Chondrocyte (in vitro differentiated cells): ENCODE results near the gene LRIT1. TPM values are rescaled to one million over a fixed set of nuclear protein-coding genes. Genes with fewer than 3 reads are reported as not detected.

Source experiments
- DNase-seq: peaks from one replicate; pipeline ENCODE4 v3.0.0; 2021; ENCODE audit warnings: mixed read lengths, low spot score
- H3K27ac Mint-ChIP-seq: one replicate; pipeline ENCODE4 v1.8.0; 2021; ENCODE audit warnings: mild to moderate bottlenecking, moderate library complexity, mixed read lengths; ENCODE audit not compliant: unreplicated experiment
- H3K27me3 Mint-ChIP-seq: 2 replicates; pipeline ENCODE4 v1.8.0; 2021; ENCODE audit warnings: low read depth, mixed read lengths
- H3K36me3 Mint-ChIP-seq: 2 replicates; pipeline ENCODE4 v1.8.0; 2021; ENCODE audit warnings: low read depth, mixed read lengths
- H3K4me1 Mint-ChIP-seq: 2 replicates; pipeline ENCODE4 v1.8.0; 2021; ENCODE audit warnings: low read depth, mild to moderate bottlenecking, mixed read lengths
- H3K4me3 Mint-ChIP-seq: one replicate; pipeline ENCODE4 v1.8.0; 2021; ENCODE audit warnings: mild to moderate bottlenecking, moderate library complexity, mixed read lengths; ENCODE audit not compliant: unreplicated experiment
- H3K9me3 Mint-ChIP-seq: 2 replicates; pipeline ENCODE4 v1.8.0; 2021; ENCODE audit warnings: low read depth, mixed read lengths
- total RNA-seq: library from RNA; stranded (reverse); gene quantifications from 3 replicates; pipeline ENCODE4 v1.2.1, GENCODE V29; 2021
- TF ChIP-seq, protein P1 (sequence below): fragments of 200-600 bp; sonication (generic); IDR thresholded peaks from 2 replicates; pipeline ENCODE4 v1.5.0; 2021; ENCODE audit warnings: antibody characterized with exemption, mild to moderate bottlenecking, moderate library complexity

Gene LRIT1
- total RNA-seq, 1 donor from 2014 or later: not detected

DNA sequence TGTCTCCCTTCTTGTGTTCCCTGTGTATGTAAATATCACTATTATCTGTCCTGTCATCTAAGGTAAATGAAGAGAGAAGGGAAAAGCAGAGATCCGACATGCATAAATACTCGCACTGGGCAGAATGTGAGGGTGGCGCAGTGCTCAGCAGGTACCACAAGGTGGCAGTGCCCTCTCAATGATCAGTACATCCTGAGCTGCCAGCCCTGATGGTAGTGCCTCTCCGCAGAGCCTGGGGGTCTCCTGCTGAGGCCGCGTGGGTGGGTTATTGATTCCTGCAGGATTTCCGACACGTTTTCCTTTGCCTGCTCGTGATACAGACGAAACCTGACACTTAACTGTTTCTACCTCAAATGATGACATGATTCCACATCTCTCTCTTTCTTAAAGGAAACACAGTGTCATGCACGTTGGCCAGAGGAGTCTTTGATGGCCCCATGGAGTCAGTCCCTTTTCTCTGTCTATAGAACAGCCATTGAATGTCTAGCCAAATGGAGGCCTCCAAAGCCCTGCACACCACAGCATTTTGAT, 23.3 kb upstream of the LRIT1 start:
- DNase-seq: no peak
- Mint-ChIP-seq H3K4me1 (peaks cover 5% of the 10 kb centered on the region), H3K36me3 (no peaks in the 10 kb centered on the region), H3K9me3 (no peaks in the 10 kb centered on the region), H3K4me3 (no peak overlapping the region), H3K27ac (no peak overlapping the region), H3K27me3 (peaks cover 19% of the 10 kb centered on the region)
- TF ChIP-seq, protein P1, sequence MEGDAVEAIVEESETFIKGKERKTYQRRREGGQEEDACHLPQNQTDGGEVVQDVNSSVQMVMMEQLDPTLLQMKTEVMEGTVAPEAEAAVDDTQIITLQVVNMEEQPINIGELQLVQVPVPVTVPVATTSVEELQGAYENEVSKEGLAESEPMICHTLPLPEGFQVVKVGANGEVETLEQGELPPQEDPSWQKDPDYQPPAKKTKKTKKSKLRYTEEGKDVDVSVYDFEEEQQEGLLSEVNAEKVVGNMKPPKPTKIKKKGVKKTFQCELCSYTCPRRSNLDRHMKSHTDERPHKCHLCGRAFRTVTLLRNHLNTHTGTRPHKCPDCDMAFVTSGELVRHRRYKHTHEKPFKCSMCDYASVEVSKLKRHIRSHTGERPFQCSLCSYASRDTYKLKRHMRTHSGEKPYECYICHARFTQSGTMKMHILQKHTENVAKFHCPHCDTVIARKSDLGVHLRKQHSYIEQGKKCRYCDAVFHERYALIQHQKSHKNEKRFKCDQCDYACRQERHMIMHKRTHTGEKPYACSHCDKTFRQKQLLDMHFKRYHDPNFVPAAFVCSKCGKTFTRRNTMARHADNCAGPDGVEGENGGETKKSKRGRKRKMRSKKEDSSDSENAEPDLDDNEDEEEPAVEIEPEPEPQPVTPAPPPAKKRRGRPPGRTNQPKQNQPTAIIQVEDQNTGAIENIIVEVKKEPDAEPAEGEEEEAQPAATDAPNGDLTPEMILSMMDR: peak; percentile 96

GRCh38 chr10:84263716-84264115, 22.4 kb upstream of the LRIT1 start:
- Mint-ChIP-seq H3K36me3 (no peaks in the 10 kb centered on the region), H3K4me1 (peaks cover 5% of the 10 kb centered on the region), H3K27me3 (peaks cover 20% of the 10 kb centered on the region), H3K9me3 (no peaks in the 10 kb centered on the region), H3K4me3 (no peak overlapping the region), H3K27ac (no peak overlapping the region)
- DNase-seq: no peak
- TF ChIP-seq, protein P1: no peak

- H3K27ac Mint-ChIP-seq: no peak overlapping the region
- H3K4me1 Mint-ChIP-seq: peaks cover 5% of the 10 kb centered on the region
- no peak for DNase-seq
- H3K4me3 Mint-ChIP-seq: no peak overlapping the region
- H3K36me3 Mint-ChIP-seq: no peaks in the 10 kb centered on the region
- H3K27me3 Mint-ChIP-seq: peaks cover 17% of the 10 kb centered on the region
- H3K9me3 Mint-ChIP-seq: no peaks in the 10 kb centered on the region
- TF ChIP-seq, protein P1: no peak
Observed at GRCh38 chr10:84262190-84262956, 21.0 kb upstream of the LRIT1 start.

DNA sequence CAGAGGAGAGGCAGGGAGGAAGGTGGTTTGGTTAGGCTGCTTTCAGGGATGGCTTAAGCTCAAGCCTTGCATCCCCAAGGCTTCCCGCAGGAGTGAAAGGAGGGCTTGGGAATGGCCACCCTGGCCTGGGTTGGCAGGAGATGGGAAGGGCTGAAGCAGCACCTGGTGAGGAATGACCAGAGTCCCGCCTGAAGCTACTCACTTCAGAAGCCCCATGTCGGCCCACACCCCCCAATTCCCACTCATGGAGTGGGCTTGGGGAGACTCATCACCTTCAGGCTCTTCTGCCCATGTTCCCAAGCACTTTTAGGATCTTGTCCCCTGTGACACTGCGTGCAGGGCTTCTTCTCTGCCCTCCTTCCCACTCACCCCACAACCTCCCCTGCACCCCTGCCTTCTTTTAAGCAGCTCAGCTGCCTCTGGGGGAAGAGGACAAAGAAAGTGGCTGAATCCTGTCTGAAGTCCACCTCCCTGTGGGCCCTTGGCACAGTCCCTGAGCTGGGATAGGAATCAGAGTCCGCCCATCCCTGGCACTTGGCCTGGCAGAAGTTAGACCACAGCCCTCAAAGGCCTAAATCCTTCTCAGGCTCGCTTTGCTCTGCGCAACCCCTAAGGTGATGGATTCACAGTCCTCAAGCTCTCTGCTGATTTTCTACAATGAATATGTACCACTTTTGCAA, 20.0 kb upstream of the LRIT1 start:
- no peak for DNase-seq
- H3K4me1 Mint-ChIP-seq: peaks cover 9% of the 10 kb centered on the region
- no peaks in the 10 kb centered on the region for H3K36me3 Mint-ChIP-seq
- TF ChIP-seq, protein P1: no peak
- H3K4me3 Mint-ChIP-seq: no peak overlapping the region
- H3K27me3 Mint-ChIP-seq: peaks cover 17% of the 10 kb centered on the region
- H3K9me3 Mint-ChIP-seq: no peaks in the 10 kb centered on the region
- no peak overlapping the region for H3K27ac Mint-ChIP-seq

GRCh38 chr10:84258034-84258695, 16.8 kb upstream of the LRIT1 start:
- Mint-ChIP-seq H3K36me3 (no peaks in the 10 kb centered on the region), H3K9me3 (no peaks in the 10 kb centered on the region), H3K27ac (no peak overlapping the region), H3K4me3 (no peak overlapping the region), H3K4me1 (peaks cover 4% of the 10 kb centered on the region), H3K27me3 (peaks cover 22% of the 10 kb centered on the region)
- DNase-seq: no peak
- TF ChIP-seq, protein P1: no peak
